Testis (tissue), 2 donors: ENCODE data around the gene CDK14.

ENCODE experiments used
- CTCF ChIP-seq, 3 experiments: fragments of 450-650 bp in 2 of 3; fragments of 200-600 bp in 1 of 3; sonication (generic) in 1 of 3; IDR thresholded peaks; one replicate each; pipeline ENCODE4 v1.5.1; 2016 to 2019; ENCODE audit warnings: antibody characterized with exemption in 3 of 3, mild to moderate bottlenecking in 2 of 3, moderate library complexity in 1 of 3
- POLR2A ChIP-seq: fragments of 450-650 bp; IDR thresholded peaks from one replicate; pipeline ENCODE4 v1.6.1; 2017; ENCODE audit warnings: antibody characterized with exemption, mild to moderate bottlenecking, moderate library complexity

- TF ChIP-seq POLR2A, result no peak
- no peak for TF ChIP-seq CTCF (IDR thresholded peaks at IDR 0.05)
Measured at GRCh38 chr7:90761584-90761983, 165.5 kb downstream of the CDK14 start.
